SIG-M5 treated with dmso at 0.1 percent for 504 hours (cell line): Measurements from ENCODE around the gene PHC2.
A peak's percentile ranks its signal among the peaks of the same experiment; 100 is the strongest.

ENCODE experiments used
- DNase-seq: peaks from one replicate; lab custom pipeline; 2025; ENCODE audit not compliant: unreplicated experiment; lab: John Stamatoyannopoulos, UW

Gene PHC2

GRCh38 chr1:33455539-33456501, 24.9 kb upstream of the PHC2 start:
- peak; percentile 53 for DNase-seq

- no peak for DNase-seq
These were observed 23.9 kb upstream of the PHC2 start for GRCh38 chr1:33454646-33455282.

GRCh38 chr1:33446590-33446989, 15.7 kb upstream of the PHC2 start:
- DNase-seq = no peak

- DNase-seq = no peak
These were observed 14.2 kb upstream of the PHC2 start for GRCh38 chr1:33445108-33445507.

- DNase-seq = no peak
These were observed 12.8 kb upstream of the PHC2 start for GRCh38 chr1:33443705-33444180.

GRCh38 chr1:33443080-33443704, 12.3 kb upstream of the PHC2 start:
- DNase-seq = no peak

- DNase-seq = no peak
These were observed 11.2 kb upstream of the PHC2 start for GRCh38 chr1:33442141-33442540.

- DNase-seq = no peak
These were observed 10.3 kb upstream of the PHC2 start for GRCh38 chr1:33441088-33441745.

- DNase-seq = no peak
These were observed 8.8 kb upstream of the PHC2 start for GRCh38 chr1:33439662-33440061.

- DNase-seq = no peak
These were observed 7.7 kb upstream of the PHC2 start for GRCh38 chr1:33438364-33439160.

GRCh38 chr1:33436557-33437285, 5.8 kb upstream of the PHC2 start:
- DNase-seq = no peak

GRCh38 chr1:33435096-33435820, 4.4 kb upstream of the PHC2 start:
- DNase-seq = no peak

- no peak for DNase-seq
These were observed 3.5 kb upstream of the PHC2 start for GRCh38 chr1:33434363-33434750.

- DNase-seq = peak; percentile 93
These were observed 2.8 kb upstream of the PHC2 start for GRCh38 chr1:33433509-33434362.

- no peak for DNase-seq
These were observed 821 bp downstream of the PHC2 start for GRCh38 chr1:33429856-33430691.

- no peak for DNase-seq
These were observed 1.6 kb downstream of the PHC2 start for GRCh38 chr1:33429332-33429731.

GRCh38 chr1:33428661-33429060, 2.2 kb downstream of the PHC2 start:
- DNase-seq = no peak
